ENCODE data around the gene NUDCD3.

DNA sequence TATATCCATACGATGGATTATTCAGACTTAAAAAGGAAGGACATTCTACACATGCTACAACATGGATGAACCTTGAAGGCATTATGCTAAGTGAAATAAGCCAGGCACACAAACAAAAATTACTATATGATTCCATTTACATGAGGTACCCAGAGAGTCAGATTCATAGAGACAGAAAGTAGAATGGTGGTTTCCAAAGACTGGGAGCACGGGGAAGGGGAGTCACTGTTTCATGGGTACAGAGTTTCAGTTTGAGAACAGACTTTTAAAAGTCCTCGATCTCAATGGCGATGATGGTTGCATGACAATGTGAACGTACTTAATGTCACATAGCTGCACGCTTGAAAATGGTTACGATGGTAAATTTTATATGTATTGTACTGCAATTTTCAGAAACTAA, 39.3 kb downstream of the NUDCD3 start:
- TF ChIP-seq, protein P1, sequence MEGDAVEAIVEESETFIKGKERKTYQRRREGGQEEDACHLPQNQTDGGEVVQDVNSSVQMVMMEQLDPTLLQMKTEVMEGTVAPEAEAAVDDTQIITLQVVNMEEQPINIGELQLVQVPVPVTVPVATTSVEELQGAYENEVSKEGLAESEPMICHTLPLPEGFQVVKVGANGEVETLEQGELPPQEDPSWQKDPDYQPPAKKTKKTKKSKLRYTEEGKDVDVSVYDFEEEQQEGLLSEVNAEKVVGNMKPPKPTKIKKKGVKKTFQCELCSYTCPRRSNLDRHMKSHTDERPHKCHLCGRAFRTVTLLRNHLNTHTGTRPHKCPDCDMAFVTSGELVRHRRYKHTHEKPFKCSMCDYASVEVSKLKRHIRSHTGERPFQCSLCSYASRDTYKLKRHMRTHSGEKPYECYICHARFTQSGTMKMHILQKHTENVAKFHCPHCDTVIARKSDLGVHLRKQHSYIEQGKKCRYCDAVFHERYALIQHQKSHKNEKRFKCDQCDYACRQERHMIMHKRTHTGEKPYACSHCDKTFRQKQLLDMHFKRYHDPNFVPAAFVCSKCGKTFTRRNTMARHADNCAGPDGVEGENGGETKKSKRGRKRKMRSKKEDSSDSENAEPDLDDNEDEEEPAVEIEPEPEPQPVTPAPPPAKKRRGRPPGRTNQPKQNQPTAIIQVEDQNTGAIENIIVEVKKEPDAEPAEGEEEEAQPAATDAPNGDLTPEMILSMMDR (conservative IDR thresholded peaks at IDR 0.05; ENCODE audit: low read length) = no peak
- TF ChIP-seq EZH2phosphoT487 (IDR thresholded peaks at IDR 0.05; ENCODE audit: borderline replicate concordance) = no peak
